Activated CD4-positive, alpha-beta memory T cell treated with anti-CD3 and anti-CD28 coated beads for 36 hours (primary cell): Measurements from ENCODE around the gene PTPRT. TPM values are rescaled to one million over a fixed set of nuclear protein-coding genes. Genes with fewer than 3 reads are reported as not detected.

Experiments used
- CTCF ChIA-PET: fragments of 350-600 bp; sonication (Branson Sonifier 250); formaldehyde crosslinking; loops from one replicate; lab custom pipeline; 2021; ENCODE audit warnings: antibody characterized with exemption, inconsistent platforms; lab: Charles Lee
- POLR2A ChIA-PET: fragments of 350-600 bp; sonication (Branson Sonifier 250); formaldehyde crosslinking; loops from one replicate; lab custom pipeline; 2021; ENCODE audit warnings: antibody characterized with exemption; lab: Charles Lee
- DNase-seq: peaks from one replicate; pipeline ENCODE4 v3.0.0-alpha.2; 2020
- H3K27ac Mint-ChIP-seq: one replicate; pipeline ENCODE4 v1.8.0; 2021; ENCODE audit warnings: mixed read lengths
- H3K27me3 Mint-ChIP-seq: one replicate; pipeline ENCODE4 v1.8.0; 2021; ENCODE audit warnings: mixed read lengths
- H3K36me3 Mint-ChIP-seq: one replicate; pipeline ENCODE4 v1.8.0; 2021; ENCODE audit warnings: mixed read lengths
- H3K4me1 Mint-ChIP-seq: one replicate; pipeline ENCODE4 v1.8.0; 2021; ENCODE audit warnings: low read depth, mixed read lengths
- H3K4me3 Mint-ChIP-seq: one replicate; pipeline ENCODE4 v1.8.0; 2021; ENCODE audit warnings: mild to moderate bottlenecking, mixed read lengths
- H3K9me3 Mint-ChIP-seq: one replicate; pipeline ENCODE4 v1.8.0; 2021; ENCODE audit warnings: mixed read lengths
- intact Hi-C: fragments of 100-400 bp; cut with micrococcal nuclease; formaldehyde crosslinking; loops from one replicate; pipeline ENCODE4 v1.15.1; 2023
- total RNA-seq, 2 experiments: library from RNA; stranded (reverse); gene quantifications; one replicate each; pipeline ENCODE4 v1.2.3, GENCODE V29; 2021

The PTPRT gene
- total RNA-seq, 2 experiments from 2014 or later, result not detected

DNA sequence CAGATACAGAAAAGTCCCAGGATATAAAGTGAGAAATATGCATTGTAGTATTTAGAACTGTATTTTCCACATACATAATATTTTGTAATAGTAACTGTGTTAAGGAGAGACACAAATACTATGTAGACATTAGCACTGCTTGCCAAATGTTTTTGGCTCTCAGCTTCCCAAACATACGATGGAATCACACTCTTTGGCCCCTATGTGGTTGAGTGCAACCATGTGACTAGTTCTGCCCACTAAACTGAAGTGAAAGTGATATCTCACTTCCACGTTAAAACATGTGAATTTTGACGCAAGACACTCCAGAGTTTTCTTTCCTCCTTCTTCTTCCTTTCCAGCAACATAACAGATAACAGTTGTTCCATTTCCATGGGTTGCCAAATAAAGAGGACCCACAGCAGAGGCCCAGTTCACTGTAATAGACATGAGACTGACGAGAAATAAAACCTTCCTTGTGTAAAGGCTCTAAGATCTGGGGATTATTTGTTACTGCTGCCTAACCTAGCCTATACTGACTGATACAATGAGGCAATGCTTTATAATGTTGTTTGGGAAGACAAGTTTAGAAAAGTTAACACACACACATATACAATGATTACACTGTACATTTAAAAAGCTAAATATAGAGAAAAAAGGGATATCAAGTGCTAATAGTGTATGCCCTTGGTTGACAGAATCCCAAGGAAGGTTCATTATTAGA is 97.2 kb downstream of the PTPRT start:
- CTCF ChIA-PET, result no interaction called here
- peaks cover 17% of the 10 kb centered on the region for H3K9me3 Mint-ChIP-seq
- intact Hi-C loops, result no loop called here
- H3K36me3 Mint-ChIP-seq, result no peaks in the 10 kb centered on the region
- POLR2A ChIA-PET, result no interaction called here
- H3K27ac Mint-ChIP-seq, result no peak overlapping the region
- no peaks in the 10 kb centered on the region for H3K27me3 Mint-ChIP-seq
- no peaks in the 10 kb centered on the region for H3K4me1 Mint-ChIP-seq
- H3K4me3 Mint-ChIP-seq, result no peak overlapping the region
- no peak for DNase-seq

DNA sequence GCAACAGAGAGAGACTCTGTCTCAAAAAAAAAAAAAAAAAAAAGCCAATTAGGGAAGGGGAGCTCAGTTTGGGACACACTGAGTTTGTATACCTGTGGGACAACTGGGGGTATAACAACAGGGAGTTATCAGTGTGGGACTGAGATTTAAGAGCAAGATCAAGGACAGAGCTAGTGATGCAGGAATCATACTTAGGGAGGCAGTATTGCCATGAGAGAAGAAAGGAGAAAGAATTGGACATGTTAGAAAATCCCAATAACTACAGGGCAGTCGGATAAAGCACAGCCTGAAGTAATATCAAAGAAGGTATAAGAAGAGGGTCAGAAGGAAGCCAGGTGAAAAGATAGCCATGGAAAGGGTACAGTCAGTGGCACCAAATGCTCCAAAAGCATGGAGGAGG is 121.2 kb downstream of the PTPRT start:
- Mint-ChIP-seq H3K4me3 (no peak overlapping the region), H3K9me3 (no peaks in the 10 kb centered on the region), H3K36me3 (no peaks in the 10 kb centered on the region), H3K27me3 (no peaks in the 10 kb centered on the region), H3K27ac (no peak overlapping the region), H3K4me1 (no peaks in the 10 kb centered on the region)
- CTCF ChIA-PET, result no interaction called here
- POLR2A ChIA-PET, result interaction anchor here (0.7 kb wide), 1 partner anchor 17 kb away, joined by 5 read pairs; no protein-coding TSS in a partner anchor
- DNase-seq, result no peak
- intact Hi-C loops, result no loop called here

DNA sequence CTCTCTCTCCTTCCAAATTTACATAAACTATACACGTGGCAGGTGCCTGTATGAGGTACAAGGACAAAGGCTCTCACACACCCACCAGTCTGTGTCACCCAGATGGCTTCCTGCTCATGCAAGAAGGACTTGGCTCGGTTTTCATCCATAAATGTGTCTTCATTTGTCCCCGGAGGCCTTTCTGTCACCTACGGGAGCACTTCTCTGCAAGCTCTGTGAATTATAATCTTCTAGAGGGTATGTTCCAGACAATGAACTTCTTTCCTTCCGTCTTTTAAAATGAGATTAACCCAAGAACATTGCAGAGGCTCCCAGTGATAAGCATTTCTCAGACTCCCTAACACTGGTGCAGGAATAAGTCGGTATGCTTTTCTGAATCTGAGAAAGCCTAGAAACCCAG is 123.6 kb downstream of the PTPRT start:
- Mint-ChIP-seq H3K36me3 (no peaks in the 10 kb centered on the region), H3K9me3 (no peaks in the 10 kb centered on the region), H3K27me3 (no peaks in the 10 kb centered on the region), H3K4me1 (no peaks in the 10 kb centered on the region), H3K4me3 (no peak overlapping the region), H3K27ac (no peak overlapping the region)
- ChIA-PET CTCF (no interaction called here), POLR2A (no interaction called here)
- DNase-seq, result no peak
- intact Hi-C loops, result no loop called here

DNA sequence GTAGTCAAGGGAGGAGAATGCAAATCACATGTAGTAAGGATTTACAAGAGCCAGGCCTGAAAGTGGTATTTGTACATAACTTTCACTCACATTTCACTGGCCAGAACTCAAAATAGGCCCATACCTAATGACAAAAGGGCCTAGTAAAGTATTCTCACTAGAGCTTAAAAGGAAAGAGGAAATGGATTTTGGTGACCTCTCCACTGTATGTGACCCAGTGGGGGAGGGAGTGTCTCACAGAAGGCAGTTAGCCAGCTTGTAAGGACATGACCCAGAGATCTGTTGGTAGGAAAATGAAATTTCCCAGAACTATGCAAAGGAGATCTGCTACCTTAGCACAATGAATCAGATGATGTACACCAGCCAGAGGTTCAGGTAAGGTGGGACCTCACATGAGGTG is 124.4 kb downstream of the PTPRT start:
- H3K4me3 Mint-ChIP-seq, result no peak overlapping the region
- no peaks in the 10 kb centered on the region for H3K27me3 Mint-ChIP-seq
- intact Hi-C loops, result no loop called here
- H3K36me3 Mint-ChIP-seq, result no peaks in the 10 kb centered on the region
- H3K4me1 Mint-ChIP-seq, result no peaks in the 10 kb centered on the region
- ChIA-PET CTCF (interaction anchor here (1.1 kb wide), 1 partner anchor 44 kb away, joined by 3 read pairs; no protein-coding TSS in a partner anchor), POLR2A (no interaction called here)
- no peak for DNase-seq
- no peak overlapping the region for H3K27ac Mint-ChIP-seq
- no peaks in the 10 kb centered on the region for H3K9me3 Mint-ChIP-seq

DNA sequence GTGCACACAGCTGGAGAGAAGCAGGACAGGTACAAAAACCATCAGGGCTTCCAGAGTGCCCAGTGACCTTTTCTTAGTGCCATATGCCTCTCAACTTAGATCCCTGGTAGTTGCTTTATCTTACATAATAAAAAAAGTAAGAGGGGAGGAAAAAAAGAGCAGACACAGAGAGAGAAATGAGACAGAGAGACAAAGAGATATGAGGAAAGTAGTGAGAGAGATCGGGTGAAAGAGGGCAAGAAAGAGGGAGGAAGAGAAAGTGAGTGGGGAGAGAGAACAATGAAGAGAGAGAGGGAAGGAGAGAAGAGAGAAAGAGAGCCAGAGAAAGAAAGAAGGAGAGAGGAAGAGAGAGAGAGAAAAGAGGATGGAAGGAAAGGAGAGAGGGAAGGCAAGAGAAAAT is 131.6 kb downstream of the PTPRT start:
- ChIA-PET CTCF (no interaction called here), POLR2A (no interaction called here)
- intact Hi-C loops, result no loop called here
- Mint-ChIP-seq H3K9me3 (no peaks in the 10 kb centered on the region), H3K4me1 (no peaks in the 10 kb centered on the region), H3K27me3 (no peaks in the 10 kb centered on the region), H3K36me3 (no peaks in the 10 kb centered on the region), H3K4me3 (no peak overlapping the region), H3K27ac (no peak overlapping the region)
- DNase-seq, result no peak

DNA sequence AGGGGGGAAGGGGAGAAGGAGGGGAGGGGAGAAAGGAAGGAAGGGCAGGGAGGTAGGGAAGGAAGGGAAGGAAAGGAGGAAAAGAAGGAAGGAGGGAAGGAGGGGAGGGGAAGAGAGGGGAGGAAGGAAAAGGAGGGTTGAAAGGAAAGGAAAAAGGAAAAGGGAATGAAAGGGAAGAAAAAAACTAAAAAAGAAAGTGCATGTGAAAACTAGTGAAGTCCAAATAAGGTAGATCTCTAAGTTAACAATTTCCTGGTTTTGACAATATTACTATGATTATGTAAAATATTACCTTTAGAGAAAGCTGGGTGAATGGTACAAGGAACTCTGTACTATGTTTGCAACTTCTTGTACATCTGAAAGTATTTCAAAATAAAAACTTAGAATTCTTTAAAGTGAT is 132.4 kb downstream of the PTPRT start:
- no peak for DNase-seq
- intact Hi-C loops, result no loop called here

DNA sequence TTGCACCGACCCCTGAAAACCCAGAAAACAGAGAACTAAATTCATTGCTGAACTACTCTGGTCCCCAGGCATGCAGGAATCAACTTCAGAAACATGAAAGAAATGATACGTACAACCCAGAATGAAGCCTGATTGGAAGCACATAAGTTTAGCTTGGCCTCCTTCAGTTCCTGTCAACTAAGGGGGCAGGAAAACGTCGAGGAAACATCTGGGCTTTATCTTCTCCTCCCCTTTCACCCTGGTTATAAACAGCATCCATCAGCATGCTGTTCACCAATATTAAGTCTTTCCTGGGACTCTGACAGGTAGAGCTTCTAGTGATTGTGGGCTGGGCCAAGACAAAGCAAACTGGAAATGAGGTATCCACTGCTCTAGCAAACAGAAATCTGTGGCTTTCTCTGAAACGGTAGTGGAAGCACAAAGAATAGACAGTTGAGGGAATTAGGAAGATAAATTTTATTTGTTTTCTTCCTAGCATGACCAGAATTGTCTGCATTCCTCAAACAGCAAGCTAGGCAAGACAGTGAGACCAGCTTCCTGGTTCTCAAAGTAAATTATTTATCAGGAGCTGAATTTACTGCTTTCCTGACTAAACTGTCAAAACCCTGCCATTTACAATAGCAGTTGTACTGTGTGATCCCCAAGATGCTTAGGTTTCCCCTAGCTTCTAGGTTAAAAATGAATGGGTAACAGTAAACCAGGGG is 134.4 kb downstream of the PTPRT start:
- Mint-ChIP-seq H3K4me3 (no peak overlapping the region), H3K27ac (no peak overlapping the region), H3K4me1 (no peaks in the 10 kb centered on the region), H3K36me3 (no peaks in the 10 kb centered on the region), H3K9me3 (no peaks in the 10 kb centered on the region), H3K27me3 (no peaks in the 10 kb centered on the region)
- POLR2A ChIA-PET, result no interaction called here
- CTCF ChIA-PET, result no interaction called here
- intact Hi-C loops, result no loop called here
- DNase-seq, result no peak

More for the DNA sequence above, 132.4 kb downstream of the PTPRT start:
- H3K27me3 Mint-ChIP-seq, result no peaks in the 10 kb centered on the region
- POLR2A ChIA-PET, result no interaction called here
- no peaks in the 10 kb centered on the region for H3K4me1 Mint-ChIP-seq
- H3K36me3 Mint-ChIP-seq, result no peaks in the 10 kb centered on the region
- H3K9me3 Mint-ChIP-seq, result no peaks in the 10 kb centered on the region
- CTCF ChIA-PET, result no interaction called here
- H3K4me3 Mint-ChIP-seq, result no peak overlapping the region
- H3K27ac Mint-ChIP-seq, result no peak overlapping the region

DNA sequence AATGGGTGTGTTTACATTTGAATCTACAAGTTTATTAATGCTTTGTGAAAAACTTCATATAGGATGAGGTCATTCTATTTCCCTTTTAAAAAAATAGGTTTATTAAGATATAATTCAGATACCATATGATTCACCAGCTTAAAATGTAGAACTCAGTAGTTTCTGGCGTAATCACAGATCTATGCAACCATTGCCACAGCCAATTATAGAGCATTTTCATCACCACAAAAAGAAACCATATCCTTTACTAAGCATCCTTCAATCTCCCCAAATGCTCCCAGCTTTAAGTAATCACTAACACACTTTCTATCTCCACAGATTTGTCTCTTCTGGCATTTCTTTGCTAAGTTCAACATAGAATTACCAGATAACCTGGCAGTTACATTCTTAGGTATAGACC is 137.2 kb downstream of the PTPRT start:
- Mint-ChIP-seq H3K27ac (no peak overlapping the region), H3K36me3 (no peaks in the 10 kb centered on the region), H3K9me3 (no peaks in the 10 kb centered on the region), H3K4me3 (no peak overlapping the region), H3K4me1 (no peaks in the 10 kb centered on the region), H3K27me3 (no peaks in the 10 kb centered on the region)
- CTCF ChIA-PET, result no interaction called here
- POLR2A ChIA-PET, result no interaction called here
- no peak for DNase-seq
- intact Hi-C loops, result no loop called here

DNA sequence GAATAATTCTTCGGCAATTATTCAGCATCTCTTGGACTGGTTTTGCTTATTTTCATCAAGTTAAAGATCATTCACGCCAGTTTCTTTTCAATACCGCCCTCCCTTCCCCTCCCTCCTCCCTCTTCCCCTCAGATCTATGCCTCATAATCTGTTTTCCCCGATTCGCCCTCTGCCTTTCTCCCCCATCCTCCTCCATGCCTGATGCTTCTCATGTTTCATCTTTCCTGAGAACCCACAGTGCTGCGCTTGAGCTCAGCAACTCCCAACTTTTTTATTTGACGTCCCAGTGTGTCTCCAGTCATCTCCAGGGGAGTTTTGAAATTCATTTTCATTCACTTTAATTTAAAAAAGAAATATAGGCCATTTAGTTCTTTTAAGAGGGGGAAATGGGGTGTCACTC is 142.7 kb downstream of the PTPRT start:
- H3K27ac Mint-ChIP-seq, result no peak overlapping the region
- H3K4me3 Mint-ChIP-seq, result no peak overlapping the region
- no peak for DNase-seq
- H3K36me3 Mint-ChIP-seq, result no peaks in the 10 kb centered on the region
- POLR2A ChIA-PET, result no interaction called here
- intact Hi-C loops, result no loop called here
- CTCF ChIA-PET, result no interaction called here
- no peaks in the 10 kb centered on the region for H3K4me1 Mint-ChIP-seq
- no peaks in the 10 kb centered on the region for H3K9me3 Mint-ChIP-seq
- no peaks in the 10 kb centered on the region for H3K27me3 Mint-ChIP-seq

DNA sequence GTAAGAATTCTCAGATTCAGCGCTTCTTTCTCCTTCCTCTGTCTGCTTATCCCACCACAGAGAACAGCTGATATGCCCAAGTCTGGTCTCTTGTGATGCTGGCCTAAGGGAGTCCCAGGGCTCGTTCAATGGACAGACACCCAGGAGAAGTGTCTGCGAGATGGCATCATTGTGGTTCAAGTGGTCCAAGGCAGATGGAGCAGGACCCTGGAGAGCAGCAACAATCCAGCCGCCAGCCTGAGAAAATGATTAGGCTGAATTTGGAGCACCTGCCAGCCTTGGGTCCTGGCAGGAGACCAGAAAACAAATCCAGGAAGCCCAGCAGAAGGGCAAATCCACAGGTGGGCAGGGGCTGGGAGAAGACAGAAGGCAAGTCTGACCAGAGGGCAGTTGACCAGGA is 145.8 kb downstream of the PTPRT start:
- CTCF ChIA-PET, result no interaction called here
- intact Hi-C loops, result no loop called here
- no peaks in the 10 kb centered on the region for H3K27me3 Mint-ChIP-seq
- H3K36me3 Mint-ChIP-seq, result no peaks in the 10 kb centered on the region
- peaks cover 4% of the 10 kb centered on the region for H3K9me3 Mint-ChIP-seq
- H3K4me1 Mint-ChIP-seq, result no peaks in the 10 kb centered on the region
- POLR2A ChIA-PET, result no interaction called here
- H3K4me3 Mint-ChIP-seq, result no peak overlapping the region
- H3K27ac Mint-ChIP-seq, result no peak overlapping the region
- no peak for DNase-seq

DNA sequence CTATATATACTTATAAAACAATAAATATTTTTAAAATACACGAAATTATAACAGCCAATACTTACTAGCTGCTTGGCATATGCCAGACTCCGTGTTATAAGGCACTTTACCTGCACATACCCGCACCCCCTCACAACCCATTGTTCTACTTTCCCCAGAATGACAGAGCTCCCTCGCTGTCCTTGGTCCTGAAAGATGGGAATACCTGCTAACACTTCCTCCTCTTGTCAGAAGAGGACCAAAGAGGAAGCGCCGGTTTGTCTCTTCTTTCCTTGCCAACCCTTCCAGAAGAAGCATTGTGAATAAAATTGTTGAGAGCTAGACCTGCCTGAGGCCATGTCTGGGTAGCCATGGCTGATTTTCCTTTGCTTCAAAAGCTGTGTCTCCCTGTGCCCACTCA is 149.3 kb downstream of the PTPRT start:
- Mint-ChIP-seq H3K27me3 (no peaks in the 10 kb centered on the region), H3K4me3 (no peak overlapping the region), H3K27ac (no peak overlapping the region), H3K9me3 (peaks cover 4% of the 10 kb centered on the region), H3K4me1 (no peaks in the 10 kb centered on the region), H3K36me3 (no peaks in the 10 kb centered on the region)
- ChIA-PET CTCF (no interaction called here), POLR2A (no interaction called here)
- intact Hi-C loops, result no loop called here
- no peak for DNase-seq

DNA sequence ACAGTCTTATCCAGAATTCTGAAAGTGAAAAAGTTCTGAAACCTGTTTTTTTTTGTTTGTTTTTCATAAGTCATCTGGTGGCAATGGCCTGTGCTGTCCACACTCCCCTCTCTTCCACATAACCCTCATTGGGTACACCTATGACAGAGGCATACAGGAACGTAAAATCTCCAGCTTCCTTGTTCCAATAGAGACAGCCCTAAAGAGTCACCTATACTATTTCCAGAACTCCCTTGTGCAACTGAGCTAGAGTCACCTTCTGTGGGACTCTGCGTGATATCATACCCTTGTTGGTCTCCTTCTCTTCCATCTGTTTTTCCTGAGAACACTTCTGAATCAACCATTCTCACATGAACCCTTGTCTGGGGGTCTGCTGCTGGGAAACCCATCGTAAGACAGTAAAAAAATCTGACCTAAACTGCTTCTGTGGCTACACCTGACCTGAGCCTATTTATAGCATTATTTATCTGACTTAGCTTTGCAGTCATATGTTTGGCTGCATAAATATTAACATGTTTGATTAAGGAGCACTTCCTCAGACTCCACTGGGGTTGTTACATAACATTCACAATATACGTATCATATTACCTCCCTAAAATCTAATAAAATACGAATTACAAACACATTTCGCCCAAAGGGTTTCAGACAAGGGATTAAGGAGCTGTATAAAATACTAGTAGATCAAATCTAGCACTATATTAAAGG is 151.9 kb downstream of the PTPRT start:
- peaks cover 4% of the 10 kb centered on the region for H3K9me3 Mint-ChIP-seq
- H3K27ac Mint-ChIP-seq, result no peak overlapping the region
- intact Hi-C loops, result no loop called here
- POLR2A ChIA-PET, result no interaction called here
- no peaks in the 10 kb centered on the region for H3K36me3 Mint-ChIP-seq
- CTCF ChIA-PET, result no interaction called here
- H3K4me3 Mint-ChIP-seq, result no peak overlapping the region
- no peak for DNase-seq
- H3K4me1 Mint-ChIP-seq, result no peaks in the 10 kb centered on the region
- H3K27me3 Mint-ChIP-seq, result no peaks in the 10 kb centered on the region
